Measurements from ENCODE around the gene HOXD11.

Gene HOXD11

DNA sequence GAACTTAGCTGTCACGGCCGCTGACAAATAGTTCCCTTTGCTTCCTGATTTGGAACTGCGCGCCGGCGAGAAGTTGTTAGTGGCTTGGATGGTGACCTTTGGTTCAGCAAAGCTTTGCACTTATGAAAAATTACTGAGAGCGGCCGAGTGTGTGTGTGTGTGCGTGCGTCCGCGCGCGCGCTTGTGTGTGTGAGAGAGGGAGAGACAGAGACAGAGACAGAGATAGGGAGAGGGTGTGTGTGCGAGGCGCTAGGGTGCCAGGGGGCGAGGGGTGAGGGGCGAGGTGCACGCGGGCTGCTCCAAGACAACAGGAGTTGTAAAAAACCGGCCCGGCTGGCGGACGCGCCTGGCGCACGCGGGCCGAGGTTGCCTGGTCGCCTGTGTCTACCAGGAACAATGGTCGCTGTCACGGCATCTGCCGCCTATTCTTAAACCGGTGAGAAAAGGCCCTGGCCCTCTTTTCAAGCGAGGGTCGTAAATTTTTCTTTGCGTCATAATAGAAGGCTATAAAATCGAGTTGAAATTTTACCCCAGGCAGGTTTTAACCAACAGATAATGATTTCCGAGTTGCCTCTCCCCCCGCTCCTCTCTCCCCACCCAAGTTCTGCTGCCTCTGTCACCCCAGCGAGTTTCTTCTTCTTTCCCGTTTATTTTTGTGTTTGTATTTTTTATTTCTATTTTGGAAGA lies 50.6 kb downstream of the HOXD11 start:
- H3K4me1 ChIP-seq (ENCODE audit: control insufficient read depth in 2 of 2, insufficient read depth in 1 of 2, low read depth in 1 of 2, low read length in 2 of 2): peaks cover 0 to 16% of the 10 kb centered on the region in 2 donors
- H4K91ac ChIP-seq (ENCODE audit: low read depth, low read length, poor library complexity): no peak overlapping the region
- H3K27ac ChIP-seq (replicated peaks; ENCODE audit: low read length): no peak overlapping the region

DNA sequence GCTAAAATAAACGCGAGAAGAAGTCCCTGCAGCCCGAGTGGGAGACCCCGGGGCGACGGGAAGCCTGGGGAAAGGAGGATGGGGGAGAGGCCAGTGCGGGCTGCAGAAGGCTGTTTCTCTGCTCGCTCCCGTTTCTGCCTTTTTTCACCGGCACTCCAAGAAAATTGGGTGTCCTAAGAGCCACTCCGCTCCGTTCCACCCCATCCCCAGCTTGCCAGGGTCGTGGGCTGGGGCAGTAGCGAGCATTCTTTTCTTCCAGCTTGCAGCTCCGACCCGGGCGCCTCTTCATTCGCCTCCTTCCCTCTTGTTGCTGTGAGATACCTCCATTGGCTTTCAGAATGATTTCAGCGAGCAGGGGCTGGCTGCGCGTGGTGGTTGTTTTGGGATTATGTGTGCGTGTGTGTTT lies 51.1 kb downstream of the HOXD11 start:
- Histone ChIP-seq H3K36me3 (replicated peaks in 1 of 2; ENCODE audit: control insufficient read depth in 2 of 2, insufficient read depth in 2 of 2, low read length in 2 of 2) (no peaks in the 10 kb centered on the region), H3K9me3 (replicated peaks in 1 of 2; ENCODE audit: control insufficient read depth in 2 of 2, insufficient read depth in 1 of 2, low read depth in 1 of 2, low read length in 2 of 2) (peaks cover under 1 to 11% of the 10 kb centered on the region in 2 donors), H3K18ac (ENCODE audit: low read length) (no peak overlapping the region), H2BK120ac (ENCODE audit: low read depth, low read length) (no peak overlapping the region), H3K4ac (ENCODE audit: low read length) (no peak overlapping the region), H3K23ac (ENCODE audit: low read depth, low read length, poor library complexity) (no peak overlapping the region), H4K91ac (ENCODE audit: low read depth, low read length, poor library complexity) (no peak overlapping the region), H4K8ac (ENCODE audit: low read depth, low read length) (no peak overlapping the region), H3K27ac (replicated peaks; ENCODE audit: low read length) (no peak overlapping the region), H2AK5ac (ENCODE audit: low read depth, low read length) (no peak overlapping the region), H2BK12ac (ENCODE audit: low read length) (no peak overlapping the region), H3K14ac (ENCODE audit: low read length) (no peak overlapping the region), H3K9ac (ENCODE audit: low read depth, low read length, poor library complexity) (no peak overlapping the region), H3K4me1 (ENCODE audit: control insufficient read depth in 2 of 2, insufficient read depth in 1 of 2, low read depth in 1 of 2, low read length in 2 of 2) (peaks cover 0 to 16% of the 10 kb centered on the region in 2 donors), H2BK15ac (ENCODE audit: low read length) (no peak overlapping the region), H3K4me3 (ENCODE audit: low read length in 2 of 2) (peak overlapping the region; percentile 24 to 53), H3K27me3 (ENCODE audit: control insufficient read depth in 3 of 3, insufficient read depth in 3 of 3, low read depth in 1 of 3, low read length in 3 of 3) (peaks cover 70 to 100% (median 97%) of the 10 kb centered on the region in 3 experiments), H3K79me1 (ENCODE audit: low read depth, low read length) (no peaks in the 10 kb centered on the region), H2BK5ac (ENCODE audit: low read length) (no peak overlapping the region), H3K4me2 (ENCODE audit: insufficient read depth, low read length, poor library complexity, severe bottlenecking) (no peak overlapping the region), H2AFZ (ENCODE audit: low read length) (peak overlapping the region; percentile 94)
- no CpG with 5 or more reads among the region's 22 CpGs for WGBS, 2 donors (ENCODE audit: extremely low coverage in 2 of 2, insufficient read length in 2 of 2, insufficient replicate concordance in 1 of 2)
- DNase-seq (ENCODE audit: low spot score): no peak

More for the DNA sequence above, 50.6 kb downstream of the HOXD11 start:
- Histone ChIP-seq H2AK5ac (ENCODE audit: low read depth, low read length) (no peak overlapping the region), H3K18ac (ENCODE audit: low read length) (no peak overlapping the region), H3K79me1 (ENCODE audit: low read depth, low read length) (no peaks in the 10 kb centered on the region), H3K36me3 (replicated peaks in 1 of 2; ENCODE audit: control insufficient read depth in 2 of 2, insufficient read depth in 2 of 2, low read length in 2 of 2) (no peaks in the 10 kb centered on the region), H3K4me3 (ENCODE audit: low read length in 2 of 2) (peak overlapping the region in 1 of 2 donors; percentile 24), H3K9ac (ENCODE audit: low read depth, low read length, poor library complexity) (peak overlapping the region; percentile 74), H3K9me3 (replicated peaks in 1 of 2; ENCODE audit: control insufficient read depth in 2 of 2, insufficient read depth in 1 of 2, low read depth in 1 of 2, low read length in 2 of 2) (peaks cover 0 to 11% of the 10 kb centered on the region in 2 donors), H4K8ac (ENCODE audit: low read depth, low read length) (no peak overlapping the region), H3K4me2 (ENCODE audit: insufficient read depth, low read length, poor library complexity, severe bottlenecking) (no peak overlapping the region), H2AFZ (ENCODE audit: low read length) (peak overlapping the region; percentile 94), H3K14ac (ENCODE audit: low read length) (no peak overlapping the region), H3K23ac (ENCODE audit: low read depth, low read length, poor library complexity) (no peak overlapping the region), H2BK12ac (ENCODE audit: low read length) (no peak overlapping the region), H2BK120ac (ENCODE audit: low read depth, low read length) (no peak overlapping the region), H3K27me3 (ENCODE audit: control insufficient read depth in 3 of 3, insufficient read depth in 3 of 3, low read depth in 1 of 3, low read length in 3 of 3) (peaks cover 71 to 100% (median 97%) of the 10 kb centered on the region in 3 experiments), H3K4ac (ENCODE audit: low read length) (no peak overlapping the region), H2BK15ac (ENCODE audit: low read length) (no peak overlapping the region), H2BK5ac (ENCODE audit: low read length) (no peak overlapping the region)
- no peak for DNase-seq (ENCODE audit: low spot score)
- no CpG with 5 or more reads among the region's 43 CpGs for WGBS, 2 donors (ENCODE audit: extremely low coverage in 2 of 2, insufficient read length in 2 of 2, insufficient replicate concordance in 1 of 2)

DNA sequence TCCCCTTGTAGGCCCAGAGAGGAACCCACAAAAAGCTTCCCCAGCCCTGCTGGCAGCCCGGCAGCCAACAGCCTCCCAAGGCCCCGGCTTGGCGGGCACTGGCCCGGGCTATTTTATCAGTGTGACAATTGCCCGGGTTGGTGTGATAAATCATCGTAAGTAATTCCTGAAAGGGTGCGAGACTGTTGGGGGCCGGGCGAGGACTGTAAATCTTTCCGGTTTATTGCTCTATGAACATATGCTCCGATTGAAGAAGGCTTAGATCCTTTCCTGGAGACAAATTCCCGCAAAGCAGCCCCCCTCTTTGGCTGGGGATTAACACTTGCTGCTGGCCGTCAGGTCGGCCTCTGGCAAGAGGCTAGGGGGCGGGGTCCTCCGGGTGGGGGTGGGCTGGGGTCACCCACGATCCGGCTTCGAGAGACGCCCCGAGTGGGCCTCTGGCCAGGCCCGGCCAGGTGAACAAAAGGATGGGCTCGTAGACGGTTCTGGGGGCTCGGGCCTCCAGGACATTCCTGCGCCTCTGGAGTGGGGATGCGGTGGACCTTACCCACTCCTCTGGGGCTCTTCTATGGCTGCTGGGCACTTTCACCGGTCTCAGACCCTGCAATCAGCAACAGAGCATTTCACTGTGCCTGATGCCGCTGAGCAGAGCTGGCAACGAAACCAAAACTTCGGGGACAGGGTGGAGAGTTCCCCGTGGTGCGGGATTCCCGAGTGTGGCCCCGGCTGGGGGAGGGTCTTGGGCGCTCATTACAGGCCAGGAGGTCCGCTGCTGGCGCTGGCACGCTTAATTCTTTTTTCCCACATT lies 52.0 kb downstream of the HOXD11 start:
- DNase-seq (ENCODE audit: low spot score): no peak
- Histone ChIP-seq H2AK5ac (ENCODE audit: low read depth, low read length) (no peak overlapping the region), H3K4me1 (ENCODE audit: control insufficient read depth in 2 of 2, insufficient read depth in 1 of 2, low read depth in 1 of 2, low read length in 2 of 2) (peaks cover 0 to 16% of the 10 kb centered on the region in 2 donors), H2BK15ac (ENCODE audit: low read length) (no peak overlapping the region), H3K4me3 (ENCODE audit: low read length in 2 of 2) (no peak overlapping the region), H2BK120ac (ENCODE audit: low read depth, low read length) (no peak overlapping the region), H2BK5ac (ENCODE audit: low read length) (no peak overlapping the region), H3K18ac (ENCODE audit: low read length) (no peak overlapping the region), H4K91ac (ENCODE audit: low read depth, low read length, poor library complexity) (no peak overlapping the region), H3K36me3 (replicated peaks in 1 of 2; ENCODE audit: control insufficient read depth in 2 of 2, insufficient read depth in 2 of 2, low read length in 2 of 2) (no peaks in the 10 kb centered on the region), H3K14ac (ENCODE audit: low read length) (no peak overlapping the region), H2BK12ac (ENCODE audit: low read length) (no peak overlapping the region), H3K79me1 (ENCODE audit: low read depth, low read length) (no peaks in the 10 kb centered on the region), H3K9ac (ENCODE audit: low read depth, low read length, poor library complexity) (no peak overlapping the region), H3K4me2 (ENCODE audit: insufficient read depth, low read length, poor library complexity, severe bottlenecking) (no peak overlapping the region), H3K27me3 (ENCODE audit: control insufficient read depth in 3 of 3, insufficient read depth in 3 of 3, low read depth in 1 of 3, low read length in 3 of 3) (peaks cover 73 to 100% (median 98%) of the 10 kb centered on the region in 3 experiments), H3K23ac (ENCODE audit: low read depth, low read length, poor library complexity) (peak overlapping the region; percentile 14), H4K8ac (ENCODE audit: low read depth, low read length) (no peak overlapping the region), H3K9me3 (replicated peaks in 1 of 2; ENCODE audit: control insufficient read depth in 2 of 2, insufficient read depth in 1 of 2, low read depth in 1 of 2, low read length in 2 of 2) (peaks cover 9 to 13% of the 10 kb centered on the region in 2 donors), H3K27ac (replicated peaks; ENCODE audit: low read length) (no peak overlapping the region), H2AFZ (ENCODE audit: low read length) (peak overlapping the region; percentile 82), H3K4ac (ENCODE audit: low read length) (no peak overlapping the region)
- WGBS, 2 donors (ENCODE audit: extremely low coverage in 2 of 2, insufficient read length in 2 of 2, insufficient replicate concordance in 1 of 2): no CpG with 5 or more reads among the region's 39 CpGs
